HG03135 (cell line): ENCODE results near the gene ZNF175.
A peak's percentile ranks its signal among the peaks of the same experiment; 100 is the strongest.

Source experiments
- ATAC-seq: cut with Tn5 transposase; IDR thresholded peaks from one replicate; pipeline ENCODE4 v1.9.1; 2021; ENCODE audit warnings: mild to moderate bottlenecking, moderate library complexity; ENCODE audit not compliant: unreplicated experiment

Gene ZNF175

DNA sequence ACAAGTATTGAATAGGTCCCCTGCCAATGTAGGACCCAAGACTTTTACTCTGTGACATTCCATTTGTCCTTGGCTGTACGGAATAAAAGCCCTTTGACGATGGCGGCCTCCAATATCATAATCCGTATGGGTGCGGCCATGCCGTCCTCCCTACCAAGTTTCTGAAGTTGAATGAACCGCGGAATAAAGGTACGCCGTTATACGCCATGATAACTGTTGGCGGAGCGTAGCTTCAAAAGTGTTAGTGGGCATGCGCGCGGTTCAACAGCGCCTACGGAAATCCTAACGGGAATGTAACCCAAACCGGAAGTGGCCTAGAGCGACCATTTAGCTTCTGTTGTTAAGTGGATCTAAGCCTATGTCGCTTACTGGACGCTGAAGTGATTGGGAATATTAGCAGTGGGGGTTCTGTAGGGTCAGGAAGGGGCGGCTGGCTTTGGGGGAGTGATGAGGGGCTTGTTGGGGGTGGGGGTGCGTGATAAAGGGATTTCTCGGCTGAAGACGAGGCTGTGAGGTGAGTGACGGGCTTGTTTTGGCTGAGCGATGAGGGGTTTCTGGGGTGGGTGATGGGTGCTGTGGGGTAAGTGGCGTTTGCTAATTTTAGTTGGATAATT is at the start of gene ZNF175:
Gene ZNF175, plus strand, starts transcription at position 322 of the 614 bp plus-strand sequence. CDS start 2,047 bp downstream, outside the sequence.
- ATAC-seq: peak; percentile 79

DNA sequence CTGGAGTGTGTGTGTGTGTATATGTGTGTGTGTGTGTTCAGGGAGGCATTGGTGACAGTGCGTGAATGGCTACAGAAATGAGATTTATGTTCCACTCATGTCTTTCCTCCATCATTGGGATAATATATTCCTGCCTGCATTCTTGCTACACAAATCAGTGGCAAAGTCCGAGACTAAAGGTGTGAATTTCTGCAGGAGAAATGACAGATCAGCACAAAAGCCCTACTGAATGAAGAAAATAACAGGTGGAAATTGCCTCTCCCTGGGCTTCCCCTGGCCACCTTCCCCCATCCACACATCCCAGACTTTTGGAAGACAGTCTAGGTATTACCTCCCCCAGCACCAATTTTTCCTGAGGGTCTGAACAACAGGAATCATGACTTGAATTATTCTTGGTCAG is 49.7 kb upstream of the ZNF175 start:
- no peak for ATAC-seq

DNA sequence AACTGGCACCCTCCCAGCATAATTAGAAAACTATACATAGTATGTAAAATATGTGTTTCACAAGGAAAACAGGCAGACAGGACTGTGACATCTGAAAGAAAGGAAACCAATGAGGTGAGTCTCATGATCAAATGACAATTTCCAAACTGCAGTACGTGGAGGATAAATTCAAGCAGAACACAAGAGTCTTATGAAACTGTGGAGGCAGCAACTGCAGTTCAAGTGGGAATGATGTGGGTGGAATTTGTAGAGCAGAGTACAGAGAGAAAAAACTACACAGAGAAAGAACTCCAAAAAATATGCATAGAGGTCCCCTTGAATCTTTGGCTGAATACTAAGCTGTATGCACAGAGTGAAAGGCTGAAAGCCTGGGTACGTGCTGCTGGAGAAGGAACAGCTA is 49.3 kb upstream of the ZNF175 start:
- no peak for ATAC-seq

DNA sequence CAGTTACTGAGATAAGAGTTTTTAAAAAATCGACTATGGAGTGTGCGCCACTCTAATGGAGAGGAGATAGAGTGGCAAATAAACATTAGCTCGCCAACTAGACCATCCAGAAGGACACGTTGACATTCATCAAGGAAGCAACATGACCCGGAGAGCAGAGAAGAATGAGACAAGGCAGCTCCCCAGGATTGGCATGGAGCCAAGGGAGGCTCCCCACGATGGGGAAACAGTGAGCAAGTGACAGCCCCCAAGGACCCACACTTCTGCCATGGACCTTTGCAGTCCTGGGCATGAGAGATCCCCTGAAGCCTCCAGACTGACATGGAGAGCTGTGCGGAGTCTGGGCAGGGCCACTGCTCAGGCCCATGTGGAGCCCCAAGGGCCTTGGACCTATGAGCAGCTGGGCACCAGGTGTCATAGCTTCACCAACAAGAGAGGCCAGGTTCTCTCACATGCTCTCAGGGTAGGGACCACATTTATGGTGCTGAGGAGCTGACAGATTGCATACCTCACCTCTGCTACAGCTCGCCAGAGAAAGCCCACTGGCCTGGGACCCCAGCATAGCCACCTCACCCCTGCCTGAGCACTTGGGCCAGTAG is 46.3 kb upstream of the ZNF175 start:
- no peak for ATAC-seq

DNA sequence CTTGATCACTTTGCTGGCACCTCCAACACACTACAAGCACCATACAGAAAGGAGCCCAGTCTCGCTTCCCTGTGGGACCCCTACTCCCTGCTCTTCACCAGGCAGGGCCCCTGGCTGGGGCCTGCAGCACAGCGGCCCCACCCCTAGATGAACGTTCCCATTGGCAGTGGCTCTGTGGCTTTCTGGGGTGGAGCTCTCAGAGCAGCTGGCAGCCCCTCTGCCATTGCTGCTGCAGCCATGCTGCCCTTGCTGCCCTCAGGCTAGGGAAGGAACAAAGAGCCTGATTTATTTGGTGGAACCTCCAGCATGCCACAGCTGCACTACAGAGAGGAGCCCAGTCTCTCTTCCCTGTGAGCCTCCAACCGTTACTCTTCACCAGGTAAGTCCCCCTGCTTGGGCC is 45.4 kb upstream of the ZNF175 start:
- no peak for ATAC-seq

DNA sequence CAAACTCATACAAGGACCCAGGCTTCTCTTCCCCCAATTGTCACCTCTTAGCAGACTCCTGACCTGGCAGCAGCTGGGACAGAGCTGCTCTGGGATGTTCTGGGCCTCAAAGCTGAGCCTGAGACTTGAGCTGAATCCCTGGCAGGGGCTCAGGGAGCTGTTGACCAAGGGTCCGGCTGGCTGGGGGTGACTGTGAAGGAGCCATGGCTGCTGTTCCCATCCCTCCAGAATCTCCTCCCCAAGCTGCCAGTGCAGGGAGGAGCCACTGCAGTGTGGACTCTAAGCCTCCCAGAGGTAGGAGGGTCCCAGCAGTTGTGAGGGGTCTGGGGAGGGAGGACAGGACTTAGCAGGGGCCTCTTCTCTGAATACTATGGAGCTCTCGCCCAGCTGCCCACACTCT is 41.8 kb upstream of the ZNF175 start:
- ATAC-seq: no peak

DNA sequence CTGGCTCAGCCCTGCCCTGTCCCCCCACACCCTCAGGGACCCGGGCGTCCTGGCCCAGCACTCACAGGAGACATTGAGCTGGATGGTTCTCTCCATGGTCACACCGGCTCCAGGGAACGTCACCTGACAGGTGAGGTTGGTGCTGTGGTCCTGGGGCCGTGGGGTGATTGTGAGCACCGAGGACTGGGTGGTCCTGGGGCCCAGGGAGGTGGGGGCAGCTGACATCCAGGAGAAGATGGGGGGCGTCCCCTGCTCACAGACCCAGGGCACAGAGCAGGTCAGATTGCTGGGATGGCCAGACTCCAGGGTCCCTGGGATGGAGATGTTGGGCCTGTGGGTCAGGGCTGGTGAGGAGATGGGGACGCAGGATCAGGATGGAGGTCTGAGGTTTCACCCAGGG is 40.5 kb upstream of the ZNF175 start:
- ATAC-seq: no peak

DNA sequence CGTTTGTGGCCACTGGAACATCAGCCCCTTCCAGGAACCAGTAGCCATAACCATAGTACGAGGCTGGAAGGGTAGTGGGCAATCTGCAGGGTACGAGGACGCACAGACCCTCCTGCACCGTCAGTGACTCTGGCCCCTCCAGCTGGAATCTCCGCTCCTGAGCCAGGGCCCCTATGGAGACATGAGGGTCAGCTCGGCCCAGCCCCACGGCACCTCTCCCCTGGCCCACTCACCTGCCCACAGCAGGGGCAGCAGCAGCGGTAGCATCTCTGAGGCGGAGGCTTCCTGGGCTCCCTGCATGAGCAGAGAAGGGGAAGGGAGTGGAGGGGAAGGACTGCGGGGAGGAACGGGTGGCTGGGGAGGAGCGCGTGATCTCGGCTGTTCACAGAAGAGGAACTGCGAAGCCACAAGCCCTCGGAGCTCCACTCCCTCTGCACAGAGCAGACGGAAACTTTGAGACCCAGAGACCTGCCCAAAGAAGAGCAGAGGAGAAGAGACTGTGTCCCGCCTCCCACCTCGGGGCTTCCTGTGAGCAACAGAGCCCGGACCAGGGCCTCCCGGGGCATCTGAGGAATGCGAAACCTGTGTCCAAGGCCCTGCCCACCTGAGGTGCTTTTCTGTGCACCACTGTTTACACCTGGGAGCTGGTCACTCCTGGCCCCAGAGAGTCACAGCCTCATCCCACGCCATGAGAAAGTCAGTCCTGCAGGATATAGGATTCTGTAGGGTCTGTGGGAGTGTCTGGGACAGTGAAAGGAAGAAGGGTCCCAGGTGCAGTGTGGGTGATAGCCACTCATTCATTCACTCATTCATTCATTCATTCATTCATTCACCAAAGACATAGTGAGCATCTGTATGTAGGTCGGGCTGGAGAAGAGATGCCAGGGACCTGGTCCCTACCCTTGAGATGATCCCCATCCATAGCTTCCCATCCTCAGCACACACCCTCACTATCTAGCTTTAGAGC is 39.5 kb upstream of the ZNF175 start, which contains the start of gene SIGLEC6:
Gene SIGLEC6, minus strand, starts transcription at position 322 of the 967 bp plus-strand sequence. Its CDS starts 22 bp downstream, at position 300.
- peak; percentile 62 for ATAC-seq

DNA sequence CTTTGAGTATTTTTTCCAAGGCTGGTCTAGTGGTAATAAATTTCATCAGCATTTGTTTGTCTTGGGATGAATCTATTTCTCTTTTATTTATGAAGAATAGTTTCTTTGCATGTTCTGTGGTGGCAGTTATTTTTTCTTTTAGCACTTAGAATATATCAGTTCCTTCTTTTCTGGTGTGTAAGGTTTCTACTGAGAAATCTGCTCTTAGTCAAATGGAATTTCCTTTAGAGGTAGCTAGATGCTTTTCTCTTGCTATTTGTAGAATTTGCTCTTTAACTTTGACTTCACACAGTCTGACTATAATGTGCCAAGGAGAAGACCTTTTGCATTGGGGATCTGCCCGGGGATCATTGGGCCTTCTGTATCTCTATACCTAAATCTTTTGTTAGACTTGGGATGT is 35.5 kb upstream of the ZNF175 start:
- ATAC-seq: no peak

DNA sequence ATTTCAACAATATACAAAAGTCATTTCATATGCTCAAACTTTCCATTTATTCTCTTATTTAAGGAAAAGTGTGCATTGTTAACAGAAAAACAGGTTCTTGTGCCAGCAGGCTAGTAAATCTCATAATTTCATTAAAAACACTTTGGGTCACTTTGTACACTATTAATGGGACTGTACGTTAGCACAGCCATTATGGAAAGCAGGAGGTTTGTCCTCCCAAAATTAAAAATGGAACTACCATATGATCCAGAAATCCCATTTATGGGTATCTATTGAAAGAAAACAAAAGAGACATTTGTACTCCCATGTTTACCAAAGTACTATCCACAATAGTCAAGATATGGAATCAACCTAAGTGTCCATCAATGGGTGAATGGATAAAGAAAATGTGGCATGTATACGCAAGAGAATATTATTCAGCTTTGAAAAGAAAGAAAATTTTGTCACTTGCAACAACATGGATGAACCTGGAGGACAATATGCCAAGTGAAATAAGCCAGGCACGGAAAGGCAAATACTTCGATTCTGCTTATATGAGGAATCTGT is 31.2 kb upstream of the ZNF175 start:
- no peak for ATAC-seq

DNA sequence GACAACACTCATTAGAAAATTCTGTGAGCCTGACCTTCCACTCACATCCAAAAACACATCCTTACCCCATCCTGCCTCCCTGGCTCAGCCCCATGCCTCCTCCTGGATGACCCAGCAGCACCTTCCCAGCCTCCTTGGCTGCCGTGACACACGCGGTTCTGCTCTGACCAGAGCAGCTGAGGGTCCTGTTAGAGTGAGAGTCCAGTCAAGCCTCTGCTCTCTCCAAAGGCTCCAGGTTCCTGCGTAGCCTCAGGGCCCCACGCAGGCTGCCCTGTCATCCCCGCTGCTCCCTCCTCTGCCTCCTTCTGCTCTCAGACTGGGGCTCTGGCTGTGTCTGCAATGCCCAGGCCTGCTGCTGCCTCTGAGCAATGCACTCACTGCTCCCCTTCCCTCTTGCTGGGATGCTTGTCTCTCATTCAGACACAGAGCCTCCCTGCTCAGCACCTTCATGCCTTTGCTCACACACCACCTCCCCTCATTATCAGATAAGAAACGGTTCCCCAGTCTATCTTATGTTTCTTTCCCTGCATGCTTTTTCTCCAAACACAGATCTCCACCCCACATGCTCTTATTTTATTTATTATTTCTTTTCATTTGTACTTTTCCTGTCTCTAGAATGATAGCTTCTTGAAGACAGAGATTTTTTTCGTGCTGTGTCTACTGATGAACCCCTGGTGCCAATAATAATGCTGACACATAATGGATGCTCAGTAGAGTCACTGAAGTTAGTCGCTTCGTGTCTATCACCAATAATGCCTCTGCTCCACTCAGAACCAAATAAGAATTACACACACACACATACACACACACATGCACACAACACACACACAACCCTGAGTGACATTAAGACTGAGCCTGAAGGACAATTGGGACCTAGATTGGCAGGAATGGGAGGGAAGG is 29.4 kb upstream of the ZNF175 start:
- ATAC-seq: no peak

DNA sequence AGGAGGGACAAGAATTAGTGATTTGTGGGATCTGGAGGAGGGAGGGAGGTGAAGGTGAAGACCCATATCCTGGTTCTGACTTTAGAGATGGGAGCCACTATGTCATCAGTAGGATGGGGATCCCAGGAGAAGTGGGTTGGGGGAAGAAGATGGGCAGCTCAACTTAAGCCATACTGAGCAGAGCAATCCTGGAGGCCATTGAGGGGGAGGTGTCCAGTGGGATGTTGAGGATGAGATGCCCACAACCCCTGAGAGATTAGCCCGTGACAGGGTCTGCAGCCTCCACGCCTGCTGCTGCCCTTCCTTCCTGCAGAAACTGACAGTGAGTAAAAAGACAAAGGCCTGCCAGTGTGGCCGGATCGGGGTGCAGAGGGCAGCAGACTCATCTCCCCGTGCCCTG is 28.4 kb upstream of the ZNF175 start:
- no peak for ATAC-seq

DNA sequence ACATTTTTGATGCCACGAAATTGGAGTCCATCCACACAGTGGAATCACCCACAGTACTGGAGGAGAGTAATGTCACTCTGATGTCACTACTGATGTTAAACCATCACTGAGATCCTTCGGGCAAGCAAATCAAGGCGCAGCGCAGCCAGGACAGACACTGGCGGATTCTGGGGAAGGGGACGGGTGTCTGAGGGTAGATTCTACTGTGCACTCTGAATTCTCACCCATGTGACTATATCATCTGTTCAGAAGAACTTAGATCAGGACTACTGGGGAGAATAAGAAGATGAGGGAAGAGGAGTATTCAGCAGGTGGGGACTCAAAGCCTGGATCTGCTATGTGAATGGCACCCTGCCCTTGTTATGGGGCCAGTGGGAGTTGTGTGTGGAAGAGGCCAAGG is 27.0 kb upstream of the ZNF175 start:
- ATAC-seq: no peak

DNA sequence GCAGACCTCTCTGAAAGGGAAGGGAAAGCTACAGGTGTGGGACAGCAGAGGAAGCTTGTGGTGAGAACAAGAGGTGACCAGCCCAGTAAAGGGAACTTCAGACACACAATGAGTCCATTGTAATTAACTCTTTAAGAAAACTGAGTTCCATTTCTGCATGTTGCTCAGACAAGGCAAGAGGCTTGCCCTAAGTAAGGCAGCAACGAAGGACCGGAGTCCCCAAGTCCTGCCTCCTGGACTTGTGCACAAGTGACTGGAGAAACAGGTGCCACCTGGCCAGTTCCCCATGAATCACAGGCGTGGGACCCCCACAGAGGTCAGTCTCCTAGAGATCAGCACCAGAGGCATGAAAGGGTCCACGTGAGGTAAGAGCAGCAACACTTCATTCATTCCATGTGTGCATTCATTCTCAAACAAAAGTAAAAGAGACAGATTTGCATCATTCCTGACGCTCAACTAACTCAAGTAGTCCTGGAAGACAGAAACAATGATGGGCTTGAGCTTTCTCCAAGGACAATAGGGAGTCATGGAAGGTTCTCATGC is 24.9 kb upstream of the ZNF175 start:
- no peak for ATAC-seq

DNA sequence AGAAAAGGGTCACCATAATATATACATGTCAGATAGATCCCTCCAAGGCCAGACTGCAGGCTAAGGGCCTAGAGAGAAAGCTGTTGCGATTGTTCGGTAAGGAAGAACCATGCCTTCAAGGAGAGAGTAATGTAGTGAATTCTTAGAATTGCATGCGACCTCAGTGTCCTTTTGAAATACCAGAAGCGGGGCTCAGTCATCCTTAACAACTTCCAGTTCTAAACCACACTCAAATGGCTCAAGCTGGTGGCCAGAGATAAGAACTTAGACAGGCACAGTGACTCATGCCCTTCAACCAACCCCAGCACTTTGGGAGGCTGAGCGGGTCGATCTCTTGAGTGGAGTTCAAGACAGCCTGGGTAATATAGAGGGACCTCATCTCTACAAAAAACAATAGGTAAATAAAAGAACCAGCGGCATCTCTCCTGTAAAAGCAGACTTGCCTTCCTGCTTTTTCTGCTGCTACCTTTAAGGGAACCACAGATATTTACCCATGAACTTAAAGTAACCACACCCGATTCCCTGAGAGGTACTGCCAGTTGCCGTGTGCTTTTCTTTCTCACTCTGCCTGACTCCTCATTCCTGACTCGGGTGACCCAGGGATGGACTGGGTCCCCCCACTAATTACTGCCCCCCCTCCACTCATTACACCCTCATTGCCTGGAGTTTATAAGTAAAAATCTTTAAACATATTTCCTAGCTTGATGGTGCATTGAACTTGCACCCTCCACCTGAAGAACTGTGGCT is 24.3 kb upstream of the ZNF175 start:
- ATAC-seq: no peak

DNA sequence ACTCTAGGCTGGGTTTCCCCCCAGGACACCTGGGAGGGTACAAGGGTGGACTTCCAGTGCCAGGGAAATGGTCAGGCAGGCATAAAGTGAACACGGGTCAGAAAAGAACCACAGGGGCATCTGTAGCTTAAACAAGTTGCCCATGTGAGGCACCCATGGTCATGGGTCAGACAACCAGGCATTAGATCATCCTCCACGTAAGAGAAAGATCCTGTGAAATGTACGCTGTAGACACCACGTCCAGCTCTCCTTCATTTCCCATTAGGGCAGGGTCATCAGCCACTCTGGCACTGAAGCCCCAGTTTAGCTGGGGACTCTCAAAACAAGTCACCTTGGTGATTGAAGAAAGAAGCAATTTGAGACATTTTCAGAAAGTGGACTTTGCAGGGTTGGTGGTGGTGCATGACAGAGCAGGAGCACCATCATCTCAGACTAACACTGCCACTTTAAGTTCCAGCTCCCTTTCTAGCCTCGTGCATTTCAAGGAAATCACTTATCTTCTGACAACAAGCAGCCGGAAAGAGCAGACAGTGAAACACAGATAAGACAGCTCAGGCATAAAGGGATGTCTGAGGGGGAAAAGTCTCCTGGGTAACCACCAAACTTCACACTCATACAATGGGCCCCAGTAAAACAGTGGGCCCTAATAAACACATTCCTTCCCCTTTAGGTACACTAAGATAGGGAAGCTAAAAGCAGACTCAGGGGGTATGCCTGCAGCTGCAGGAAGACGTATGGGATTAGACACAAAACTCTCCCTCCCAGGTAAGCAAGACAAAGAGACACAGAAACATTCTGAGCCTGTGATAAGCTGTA is 23.5 kb upstream of the ZNF175 start:
- no peak for ATAC-seq

DNA sequence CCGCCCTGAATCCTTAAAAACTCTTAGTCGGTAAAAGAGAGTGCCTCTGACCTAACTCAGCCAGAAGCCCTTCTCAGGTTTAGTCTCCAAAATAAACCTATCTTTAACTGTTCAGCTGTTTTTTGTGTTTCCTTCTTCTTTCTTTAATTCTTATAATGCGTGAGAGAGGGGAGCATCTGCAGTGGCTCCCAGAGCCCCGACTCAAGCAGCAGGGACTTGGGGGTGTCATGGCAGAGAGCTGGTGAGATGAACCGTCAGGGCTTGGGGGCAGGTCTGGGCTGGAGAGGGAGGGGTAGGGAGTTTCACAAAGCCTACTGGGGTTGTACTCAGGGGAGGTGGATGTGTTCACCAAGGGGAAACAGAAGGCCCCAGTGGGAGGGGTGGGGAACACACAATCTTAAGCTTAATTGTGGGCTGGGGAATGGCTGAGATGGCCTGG is 22.9 kb upstream of the ZNF175 start:
- no peak for ATAC-seq

DNA sequence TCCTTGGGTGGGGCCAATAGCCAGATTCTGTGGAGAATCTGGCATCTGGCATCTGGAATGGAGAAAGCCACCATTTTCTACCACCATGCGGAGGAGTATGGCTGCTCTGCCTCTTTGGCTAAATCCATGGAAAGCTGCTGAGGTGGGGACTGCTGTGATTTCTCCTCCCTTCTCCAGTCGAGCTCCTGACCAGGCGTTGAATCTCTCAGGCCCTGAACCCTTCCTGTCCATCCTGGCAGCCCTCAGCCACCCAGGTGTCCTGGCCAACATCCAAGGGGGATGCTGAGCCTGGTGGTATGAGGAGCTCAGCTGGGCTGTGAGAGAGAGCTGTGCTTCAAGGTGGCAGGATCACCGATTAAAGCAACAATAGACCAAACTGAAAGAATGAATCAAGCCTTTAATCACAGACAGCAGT is 22.2 kb upstream of the ZNF175 start:
- no peak for ATAC-seq
